ENCODE data around the gene JAK2.
"Not testable (repeated sequence)": the region's sequence is repeated elsewhere in the genome, so short reads cannot be mapped to it uniquely, and the experiment has no call there.

The JAK2 gene

GRCh38 chr9:5099466-5099865 lies 114.4 kb downstream of the JAK2 start:
- in situ Hi-C loops (cut with HindIII; ENCODE audit: low sequenced_read_pairs): no loop called here
- H3K4me3 ChIP-seq (ENCODE audit: low read depth, low read length): no peak overlapping the region
- DNase-seq (ENCODE audit: low read depth): no peak
- TF ChIP-seq CTCF (IDR thresholded peaks at IDR 0.05; ENCODE audit: low read depth, low read length, missing control alignments): no peak

GRCh38 chr9:5101127-5101526 lies 116.1 kb downstream of the JAK2 start:
- in situ Hi-C loops (cut with HindIII; ENCODE audit: low sequenced_read_pairs); H3K4me3 ChIP-seq (ENCODE audit: low read depth, low read length); DNase-seq (ENCODE audit: low read depth): not testable (repeated sequence)

GRCh38 chr9:5106517-5106916 lies 121.4 kb downstream of the JAK2 start:
- DNase-seq (ENCODE audit: low read depth); in situ Hi-C loops (cut with HindIII; ENCODE audit: low sequenced_read_pairs); H3K4me3 ChIP-seq (ENCODE audit: low read depth, low read length): not testable (repeated sequence)

- no peak overlapping the region for H3K4me3 ChIP-seq (ENCODE audit: low read depth, low read length)
- no peak for DNase-seq (ENCODE audit: low read depth)
- TF ChIP-seq CTCF (IDR thresholded peaks at IDR 0.05; ENCODE audit: low read depth, low read length, missing control alignments): no peak
- in situ Hi-C loops (cut with HindIII; ENCODE audit: low sequenced_read_pairs): no loop called here
Measured at GRCh38 chr9:5110867-5111681, 126.0 kb downstream of the JAK2 start.

GRCh38 chr9:5111696-5112095 lies 126.6 kb downstream of the JAK2 start:
- in situ Hi-C loops (cut with HindIII; ENCODE audit: low sequenced_read_pairs): no loop called here
- no peak for TF ChIP-seq CTCF (IDR thresholded peaks at IDR 0.05; ENCODE audit: low read depth, low read length, missing control alignments)
- no peak overlapping the region for H3K4me3 ChIP-seq (ENCODE audit: low read depth, low read length)
- no peak for DNase-seq (ENCODE audit: low read depth)

- no peak for DNase-seq (ENCODE audit: low read depth)
- TF ChIP-seq CTCF (IDR thresholded peaks at IDR 0.05; ENCODE audit: low read depth, low read length, missing control alignments): no peak
- in situ Hi-C loops (cut with HindIII; ENCODE audit: low sequenced_read_pairs): no loop called here
- no peak overlapping the region for H3K4me3 ChIP-seq (ENCODE audit: low read depth, low read length)
Measured at GRCh38 chr9:5112109-5112592, 127.1 kb downstream of the JAK2 start.

GRCh38 chr9:5112646-5113045 lies 127.6 kb downstream of the JAK2 start:
- in situ Hi-C loops (cut with HindIII; ENCODE audit: low sequenced_read_pairs): no loop called here
- H3K4me3 ChIP-seq (ENCODE audit: low read depth, low read length): no peak overlapping the region
- no peak for DNase-seq (ENCODE audit: low read depth)
- TF ChIP-seq CTCF (IDR thresholded peaks at IDR 0.05; ENCODE audit: low read depth, low read length, missing control alignments): no peak

Data from astrocyte of the cerebellum (primary cell).